Neural cell (in vitro differentiated cells): ENCODE measurements around the gene CRPPA. TPM values are rescaled to one million over a fixed set of nuclear protein-coding genes. Genes with fewer than 3 reads are reported as not detected.
A peak's percentile ranks its signal among the peaks of the same experiment; 100 is the strongest.

Experiments
- H2AFZ ChIP-seq: fragments of 200-600, 300-800 bp; sonication (generic), shearing (Covaris generic); 2 replicates; pipeline ENCODE4 v1.6.0; 2014; ENCODE audit warnings: low read depth, mild to moderate bottlenecking, antibody characterized with exemption, low read length, moderate library complexity
- H3F3A ChIP-seq: fragments of 200-600 bp; shearing (Covaris generic); 2 replicates; pipeline ENCODE4 v1.6.1; 2016; ENCODE audit warnings: mild to moderate bottlenecking, moderate library complexity, mixed read lengths, antibody characterized with exemption, low read length; ENCODE audit not compliant: insufficient read depth, poor library complexity, severe bottlenecking
- H3K27ac ChIP-seq: fragments of 200-600, 300-800 bp; sonication (generic), shearing (Covaris generic); 2 replicates; pipeline ENCODE4 v1.5.1; 2014; ENCODE audit warnings: mild to moderate bottlenecking, low read length, moderate library complexity
- H3K27me3 ChIP-seq: fragments of 300-800, 200-600 bp; sonication (generic), shearing (Covaris generic); 2 replicates; pipeline ENCODE4 v1.6.0; 2014; ENCODE audit warnings: mild to moderate bottlenecking, low read depth, low read length, moderate library complexity; ENCODE audit not compliant: insufficient read depth
- H3K36me3 ChIP-seq: fragments of 300-800, 200-600 bp; sonication (generic), shearing (Covaris generic); 2 replicates; pipeline ENCODE4 v1.5.1; 2014; ENCODE audit warnings: mild to moderate bottlenecking, antibody characterized with exemption, low read length, moderate library complexity; ENCODE audit not compliant: insufficient read depth
- H3K4me2 ChIP-seq: fragments of 300-800, 200-600 bp; sonication (generic), shearing (Covaris generic); 2 replicates; pipeline ENCODE4 v1.6.0; 2014; ENCODE audit warnings: mild to moderate bottlenecking, low read length
- H3K4me3 ChIP-seq: fragments of 300-800, 200-600 bp; sonication (generic), shearing (Covaris generic); 2 replicates; pipeline ENCODE4 v1.5.1; 2014; ENCODE audit warnings: mild to moderate bottlenecking, low read length, moderate library complexity
- H3K79me2 ChIP-seq: fragments of 200-600 bp; shearing (Covaris generic); replicated peaks from 2 replicates; pipeline ENCODE4 v1.6.0; 2014; ENCODE audit warnings: mild to moderate bottlenecking, low read length, moderate library complexity; ENCODE audit not compliant: insufficient read depth
- H3K9ac ChIP-seq: fragments of 300-800, 200-600 bp; sonication (generic), shearing (Covaris generic); 2 replicates; pipeline ENCODE4 v1.6.1; 2016; ENCODE audit warnings: mild to moderate bottlenecking, low read length, mixed read lengths
- H3K9me2 ChIP-seq: fragments of 200-600 bp; shearing (Covaris generic); 2 replicates; pipeline ENCODE4 v1.6.1; 2016; ENCODE audit warnings: mild to moderate bottlenecking, low read length, mixed read lengths; ENCODE audit not compliant: insufficient read depth
- H3K9me3 ChIP-seq: fragments of 200-600, 300-800 bp; sonication (generic), shearing (Covaris generic); 2 replicates; pipeline ENCODE4 v1.6.1; 2016; ENCODE audit warnings: mild to moderate bottlenecking, mixed run types, low read length, moderate library complexity, mixed read lengths
- H4K20me1 ChIP-seq: fragments of 200-600 bp; shearing (Covaris generic); 2 replicates; pipeline ENCODE4 v1.6.1; 2016; ENCODE audit warnings: mild to moderate bottlenecking, mixed run types; ENCODE audit not compliant: insufficient read depth
- CTCF ChIP-seq: fragments of 450-650 bp; IDR thresholded peaks from 2 replicates; pipeline ENCODE4 v1.5.1; 2014; ENCODE audit warnings: antibody characterized with exemption, mild to moderate bottlenecking, moderate library complexity; ENCODE audit not compliant: poor library complexity, severe bottlenecking
- EP300 ChIP-seq: fragments of 450-650 bp; conservative IDR thresholded peaks from 2 replicates; pipeline ENCODE4 v1.6.1; 2014; ENCODE audit warnings: antibody characterized with exemption, mild to moderate bottlenecking, moderate library complexity; ENCODE audit not compliant: poor library complexity, severe bottlenecking
- POLR2AphosphoS5 ChIP-seq: IDR thresholded peaks from 2 replicates; pipeline ENCODE4 v1.6.1; 2012
- RAD21 ChIP-seq: fragments of 450-650 bp; conservative IDR thresholded peaks from 2 replicates; pipeline ENCODE4 v1.6.1; 2014; ENCODE audit warnings: antibody characterized with exemption, mild to moderate bottlenecking, moderate library complexity
- TAF1 ChIP-seq: IDR thresholded peaks from 2 replicates; pipeline ENCODE4 v1.6.1; 2012; ENCODE audit warnings: low read depth
- polyA plus RNA-seq: library from polyadenylated mRNA; depleted of rRNA; stranded (reverse); fragments of >200 nt; gene quantifications from 2 replicates; pipeline ENCODE4 v1.2.3, GENCODE V29; 2014

CRPPA gene
- polyA plus RNA-seq, 1 donor from 2014 or later, result 0.05 TPM

- H3K9me2 ChIP-seq, result no peaks in the 10 kb centered on the region
- peaks cover 35% of the 10 kb centered on the region for H3K9me3 ChIP-seq
- H3K36me3 ChIP-seq, result peaks cover 21% of the 10 kb centered on the region
- no peak overlapping the region for H3K9ac ChIP-seq
- H3K79me2 ChIP-seq, result no peaks in the 10 kb centered on the region
- no peak overlapping the region for H3K4me3 ChIP-seq
- no peak overlapping the region for H3K27ac ChIP-seq
- H3K4me2 ChIP-seq, result no peak overlapping the region
- H2AFZ ChIP-seq, result no peak overlapping the region
- H3K27me3 ChIP-seq, result no peaks in the 10 kb centered on the region
- TF ChIP-seq RAD21, result no peak
- TF ChIP-seq EP300, result peak; percentile 67
- no peaks in the 10 kb centered on the region for H3F3A ChIP-seq
- H4K20me1 ChIP-seq, result no peaks in the 10 kb centered on the region
Observed at GRCh38 chr7:16399916-16400892, 21.1 kb downstream of the CRPPA start.

DNA sequence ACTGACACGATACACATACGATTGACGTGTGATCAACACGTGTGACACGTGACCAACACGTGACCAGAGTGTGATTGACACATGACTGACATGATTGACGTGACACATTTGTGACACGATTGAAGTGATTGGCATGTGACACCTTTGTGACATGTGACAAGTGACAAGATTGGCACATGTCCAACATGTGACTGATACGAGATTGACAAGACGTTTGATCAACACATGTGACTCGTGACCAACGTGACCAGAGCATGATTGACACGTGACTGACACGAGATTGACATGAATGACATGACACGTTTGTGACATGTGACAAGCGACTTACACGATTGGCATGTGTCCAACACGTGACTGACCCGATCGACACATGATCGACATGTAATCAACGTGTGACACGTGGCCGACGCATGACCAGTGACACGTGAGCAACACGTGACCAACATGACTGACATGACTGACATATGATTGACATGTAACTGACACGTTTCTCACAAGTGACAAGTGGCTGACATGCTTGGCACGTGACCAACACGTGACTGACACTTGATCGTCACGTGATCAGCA is 22.0 kb downstream of the CRPPA start:
- Histone ChIP-seq H3K9ac (no peak overlapping the region), H3K27me3 (no peaks in the 10 kb centered on the region), H3K36me3 (peaks cover 21% of the 10 kb centered on the region), H3K4me3 (no peak overlapping the region), H3K9me3 (peaks cover 35% of the 10 kb centered on the region), H4K20me1 (no peaks in the 10 kb centered on the region), H2AFZ (no peak overlapping the region), H3K9me2 (no peaks in the 10 kb centered on the region), H3K4me2 (no peak overlapping the region), H3F3A (no peaks in the 10 kb centered on the region), H3K27ac (no peak overlapping the region), H3K79me2 (no peaks in the 10 kb centered on the region)
- TF ChIP-seq POLR2AphosphoS5 (peak; percentile 77), RAD21 (no peak), EP300 (peak; percentile 99)

DNA sequence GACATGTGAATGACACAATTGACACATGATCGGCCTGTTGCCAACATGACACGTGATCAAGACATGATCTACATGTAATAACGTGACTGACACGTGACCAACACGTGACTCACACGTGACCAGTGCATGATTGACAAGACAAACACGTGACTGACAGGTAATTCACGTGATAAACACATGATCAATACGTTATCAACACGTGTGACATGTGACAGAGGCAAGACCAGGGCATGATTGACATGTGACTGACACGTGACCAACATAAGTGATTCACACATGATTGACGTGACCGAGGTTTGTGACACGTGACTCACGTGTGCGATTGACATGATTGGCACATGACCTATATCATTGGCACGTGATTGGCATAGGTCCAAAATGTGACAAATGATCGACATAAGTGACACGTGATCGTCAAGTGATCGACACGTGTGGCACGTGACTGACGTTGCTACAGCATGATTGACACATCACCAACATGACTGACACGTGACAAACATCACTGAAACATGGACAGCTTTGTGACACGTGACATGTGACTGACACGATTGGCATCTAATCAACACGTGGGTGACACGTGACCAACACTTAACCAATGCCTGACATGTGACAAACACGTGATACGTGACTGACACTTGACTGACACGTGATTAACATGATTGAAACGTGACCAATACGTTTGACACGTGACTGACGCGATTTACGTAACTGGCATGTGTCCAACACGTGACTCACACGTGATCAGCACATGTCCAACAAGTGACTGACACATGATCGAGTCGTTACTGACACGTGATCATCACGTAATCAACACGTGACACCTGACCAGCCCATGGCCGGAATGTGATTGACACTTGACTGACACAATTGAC is 23.0 kb downstream of the CRPPA start:
- no peaks in the 10 kb centered on the region for H3K27me3 ChIP-seq
- H3K9me3 ChIP-seq, result peaks cover 35% of the 10 kb centered on the region
- no peaks in the 10 kb centered on the region for H3K79me2 ChIP-seq
- no peak overlapping the region for H2AFZ ChIP-seq
- H3K36me3 ChIP-seq, result peaks cover 21% of the 10 kb centered on the region
- no peak for TF ChIP-seq CTCF
- no peak for TF ChIP-seq TAF1
- peak; percentile 89 for TF ChIP-seq EP300
- no peak overlapping the region for H3K27ac ChIP-seq
- H3K4me2 ChIP-seq, result no peak overlapping the region
- H3K4me3 ChIP-seq, result no peak overlapping the region
- H4K20me1 ChIP-seq, result no peaks in the 10 kb centered on the region
- no peaks in the 10 kb centered on the region for H3K9me2 ChIP-seq
- no peak overlapping the region for H3K9ac ChIP-seq
- no peaks in the 10 kb centered on the region for H3F3A ChIP-seq
